Gastrocnemius medialis (tissue), 4 donors: ENCODE measurements around the gene PLAAT4. TPM values are rescaled to one million over a fixed set of nuclear protein-coding genes. Genes with fewer than 3 reads are reported as not detected.

Source experiments
- ATAC-seq, 2 donors: fragments of 150-250 bp; one replicate each; pipeline ENCODE4 v1.9.1; 2016
- DNase-seq, 2 donors: peaks; one replicate each; pipeline ENCODE4 v3.0.0-alpha.2; 2019
- H3K27ac ChIP-seq, 4 donors: fragments of 200-600 bp; sonication (generic); 1 replicate in 1 of 4; 2 replicates in 3 of 4; pipeline ENCODE4 v1.5.1; 2016 to 2018; ENCODE audit warnings: mild to moderate bottlenecking in 2 of 4, moderate library complexity in 1 of 4
- H3K27me3 ChIP-seq, 3 donors: fragments of 200-600 bp; sonication (generic) in 2 of 3; 1 replicate in 1 of 3; 2 replicates in 2 of 3; pipeline versions ENCODE4 v1.5.1 to v1.6.0; 2016 to 2019; ENCODE audit warnings: mild to moderate bottlenecking in 1 of 3, moderate library complexity in 1 of 3
- H3K36me3 ChIP-seq, 2 donors: fragments of 200-600 bp; sonication (generic) in 1 of 2; one replicate each; pipeline ENCODE4 v1.5.1; 2017 to 2018
- H3K4me1 ChIP-seq, 2 donors: fragments of 200-600 bp; sonication (generic) in 1 of 2; one replicate each; pipeline ENCODE4 v1.5.1; 2016 to 2017; ENCODE audit warnings: mild to moderate bottlenecking in 2 of 2
- H3K4me3 ChIP-seq, 4 donors: fragments of 200-600 bp; sonication (generic) in 3 of 4; 1 replicate in 1 of 4; 2 replicates in 3 of 4; pipeline ENCODE4 v1.5.1; 2016 to 2019; ENCODE audit warnings: mild to moderate bottlenecking in 2 of 4
- H3K9me3 ChIP-seq, 3 donors: fragments of 200-600 bp; sonication (generic) in 2 of 3; 1 replicate in 1 of 3; 2 replicates in 2 of 3; pipeline ENCODE4 v1.5.1; 2016 to 2019
- POLR2A ChIP-seq, 2 donors: fragments of 450-650 bp; IDR thresholded peaks; one replicate each; pipeline ENCODE4 v1.6.1; 2017; ENCODE audit warnings: antibody characterized with exemption in 2 of 2, mild to moderate bottlenecking in 2 of 2, moderate library complexity in 2 of 2
- in situ Hi-C, 4 donors: fragments of 200-750 bp; cut with MboI; loops; one replicate each; pipeline versions ENCODE4 v1.15.0 to v1.8.0; 2017; ENCODE audit warnings: low sequenced_read_pairs in 4 of 4
- intact Hi-C: fragments of 100-400 bp; cut with DNase I; formaldehyde crosslinking; loops from one replicate; pipeline ENCODE4 v1.15.1; 2023; ENCODE audit warnings: low total_unique reads
- total RNA-seq, 4 donors: library from RNA; depleted of rRNA; stranded (reverse); fragments of >200 nt; gene quantifications; one replicate each; pipeline versions ENCODE4 v1.1.0 to v1.2.3, GENCODE V29; 2016
- TF ChIP-seq, protein P1 (sequence below), 5 experiments: fragments of 450-650 bp in 3 of 5; fragments of 200-600 bp in 2 of 5; sonication (generic) in 2 of 5; IDR thresholded peaks in 4 of 5; conservative IDR thresholded peaks in 1 of 5; 1 replicate in 4 of 5; 2 replicates in 1 of 5; pipeline ENCODE4 v1.5.1; 2016 to 2019; ENCODE audit warnings: antibody characterized with exemption in 5 of 5, mild to moderate bottlenecking in 3 of 5, moderate library complexity in 3 of 5

The PLAAT4 gene
- total RNA-seq, 4 donors from 2014 or later = 3.1 to 13.2 (median 5.8) TPM

GRCh38 chr11:63551091-63551888, 14.7 kb downstream of the PLAAT4 start:
- Histone ChIP-seq H3K4me1 (peaks cover 0 to 4% of the 10 kb centered on the region in 2 donors), H3K4me3 (peak overlapping the region in 1 of 4 donors; percentile 34), H3K27ac (no peak overlapping the region), H3K9me3 (no peaks in the 10 kb centered on the region), H3K36me3 (no peaks in the 10 kb centered on the region), H3K27me3 (no peaks in the 10 kb centered on the region)
- no peak for ATAC-seq
- in situ Hi-C loops (no loop called here), intact Hi-C loops (no loop called here)
- DNase-seq = no peak
- TF ChIP-seq, protein P1, sequence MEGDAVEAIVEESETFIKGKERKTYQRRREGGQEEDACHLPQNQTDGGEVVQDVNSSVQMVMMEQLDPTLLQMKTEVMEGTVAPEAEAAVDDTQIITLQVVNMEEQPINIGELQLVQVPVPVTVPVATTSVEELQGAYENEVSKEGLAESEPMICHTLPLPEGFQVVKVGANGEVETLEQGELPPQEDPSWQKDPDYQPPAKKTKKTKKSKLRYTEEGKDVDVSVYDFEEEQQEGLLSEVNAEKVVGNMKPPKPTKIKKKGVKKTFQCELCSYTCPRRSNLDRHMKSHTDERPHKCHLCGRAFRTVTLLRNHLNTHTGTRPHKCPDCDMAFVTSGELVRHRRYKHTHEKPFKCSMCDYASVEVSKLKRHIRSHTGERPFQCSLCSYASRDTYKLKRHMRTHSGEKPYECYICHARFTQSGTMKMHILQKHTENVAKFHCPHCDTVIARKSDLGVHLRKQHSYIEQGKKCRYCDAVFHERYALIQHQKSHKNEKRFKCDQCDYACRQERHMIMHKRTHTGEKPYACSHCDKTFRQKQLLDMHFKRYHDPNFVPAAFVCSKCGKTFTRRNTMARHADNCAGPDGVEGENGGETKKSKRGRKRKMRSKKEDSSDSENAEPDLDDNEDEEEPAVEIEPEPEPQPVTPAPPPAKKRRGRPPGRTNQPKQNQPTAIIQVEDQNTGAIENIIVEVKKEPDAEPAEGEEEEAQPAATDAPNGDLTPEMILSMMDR (IDR thresholded peaks at IDR 0.05 in 4 of 5, conservative IDR thresholded peaks at IDR 0.05 in 1 of 5) = no peak
- TF ChIP-seq POLR2A (IDR thresholded peaks at IDR 0.05) = no peak

- ATAC-seq (no peak), DNase-seq (no peak)
- intact Hi-C loops = no loop called here
- Histone ChIP-seq H3K36me3 (no peaks in the 10 kb centered on the region), H3K27ac (no peak overlapping the region), H3K4me1 (peaks cover 0 to 4% of the 10 kb centered on the region in 2 donors), H3K4me3 (peak overlapping the region in 1 of 4 donors; percentile 34), H3K27me3 (no peaks in the 10 kb centered on the region), H3K9me3 (no peaks in the 10 kb centered on the region)
- TF ChIP-seq, protein P1 (IDR thresholded peaks at IDR 0.05 in 4 of 5, conservative IDR thresholded peaks at IDR 0.05 in 1 of 5) = no peak
- no peak for TF ChIP-seq POLR2A (IDR thresholded peaks at IDR 0.05)
- in situ Hi-C loops = no loop called here
These were observed 15.3 kb downstream of the PLAAT4 start for GRCh38 chr11:63551889-63552266.

GRCh38 chr11:63552921-63553320, 16.3 kb downstream of the PLAAT4 start:
- TF ChIP-seq, protein P1 (IDR thresholded peaks at IDR 0.05 in 4 of 5, conservative IDR thresholded peaks at IDR 0.05 in 1 of 5) = no peak
- no peak for TF ChIP-seq POLR2A (IDR thresholded peaks at IDR 0.05)
- no peaks in the 10 kb centered on the region for H3K27me3 ChIP-seq
- H3K4me1 ChIP-seq = peaks cover 0 to 4% of the 10 kb centered on the region in 2 donors
- DNase-seq (no peak), ATAC-seq (no peak)
- H3K36me3 ChIP-seq = no peaks in the 10 kb centered on the region
- no peak overlapping the region for H3K4me3 ChIP-seq
- H3K9me3 ChIP-seq = no peaks in the 10 kb centered on the region
- no peak overlapping the region for H3K27ac ChIP-seq
- in situ Hi-C loops (no loop called here), intact Hi-C loops (no loop called here)

DNA sequence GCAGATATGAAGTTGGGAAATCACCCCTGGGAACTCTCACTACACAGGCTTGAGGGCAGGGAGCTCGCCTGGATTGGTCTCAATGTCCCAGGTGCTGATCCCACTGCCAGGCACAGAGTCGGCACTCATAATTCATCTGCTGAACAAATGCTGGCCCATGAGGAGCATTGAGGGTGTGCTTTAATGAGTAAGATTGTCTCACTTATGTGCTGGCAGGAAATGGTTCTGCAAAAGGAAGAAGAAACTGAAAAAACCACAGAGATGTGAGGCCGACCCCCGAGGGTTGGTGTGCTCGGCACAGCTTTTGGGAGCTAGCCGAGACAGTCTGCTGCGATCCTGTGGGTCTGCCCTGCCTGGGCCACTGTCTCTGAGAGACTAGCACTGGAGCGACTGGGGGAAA, 17.2 kb downstream of the PLAAT4 start:
- TF ChIP-seq, protein P1 (IDR thresholded peaks at IDR 0.05 in 4 of 5, conservative IDR thresholded peaks at IDR 0.05 in 1 of 5) = no peak
- no peak for TF ChIP-seq POLR2A (IDR thresholded peaks at IDR 0.05)
- Histone ChIP-seq H3K27me3 (no peaks in the 10 kb centered on the region), H3K9me3 (no peaks in the 10 kb centered on the region), H3K4me1 (peaks cover 0 to 4% of the 10 kb centered on the region in 2 donors), H3K27ac (no peak overlapping the region), H3K36me3 (no peaks in the 10 kb centered on the region), H3K4me3 (no peak overlapping the region)
- peak in 1 of 2 donors; percentile 39 for ATAC-seq
- DNase-seq = no peak
- intact Hi-C loops = no loop called here
- in situ Hi-C loops = no loop called here
